NAMALWA (cell line): ENCODE measurements around the gene ATP5PD.
A peak's percentile ranks its signal among the peaks of the same experiment; 100 is the strongest.
"Not testable (repeated sequence)": the region's sequence is repeated elsewhere in the genome, so short reads cannot be mapped to it uniquely, and the experiment has no call there.

Experiments
- DNase-seq: peaks from one replicate; pipeline ENCODE4 v3.0.0-alpha.2; 2015; ENCODE audit warnings: low spot score

ATP5PD gene

DNA sequence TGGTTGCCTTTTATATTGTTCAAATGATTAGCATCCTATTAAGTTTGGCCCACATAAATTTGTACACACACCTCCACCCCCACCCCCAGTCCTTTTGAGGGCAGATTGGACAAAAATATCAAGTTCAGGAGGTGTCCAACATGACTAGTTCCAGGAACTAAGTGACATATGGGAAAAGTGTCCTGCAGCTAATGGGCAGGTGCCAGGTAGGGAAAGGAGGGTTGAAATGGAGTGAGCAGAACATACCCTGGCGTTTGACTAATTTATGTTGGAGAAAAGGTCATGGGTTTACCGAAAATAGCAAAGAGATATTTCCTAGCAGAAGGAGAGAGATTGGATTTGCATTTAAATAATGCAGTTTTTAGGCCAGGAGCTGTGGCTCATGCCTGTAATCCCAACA lies 5.2 kb upstream of the ATP5PD start:
- DNase-seq = no peak

DNA sequence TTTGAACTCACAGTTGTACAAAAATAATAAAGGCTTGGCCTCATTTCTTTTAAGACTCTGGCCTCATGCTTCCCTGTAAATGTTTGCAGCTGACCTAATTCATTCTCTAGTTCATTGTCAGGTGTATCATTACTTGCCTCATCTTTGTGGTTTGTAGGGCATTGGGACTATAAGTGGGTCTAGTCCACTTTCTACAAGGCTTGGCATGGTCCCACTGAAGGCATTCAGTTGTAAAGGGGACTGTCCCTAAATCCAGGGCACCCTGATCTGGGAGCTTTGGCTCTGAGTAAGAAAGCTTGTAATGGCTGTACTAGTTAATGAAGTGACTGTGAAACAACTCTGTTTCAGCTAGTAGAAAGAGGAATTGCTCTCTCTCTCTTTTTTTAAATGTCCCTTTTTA lies 2.9 kb upstream of the ATP5PD start:
- no peak for DNase-seq

DNA sequence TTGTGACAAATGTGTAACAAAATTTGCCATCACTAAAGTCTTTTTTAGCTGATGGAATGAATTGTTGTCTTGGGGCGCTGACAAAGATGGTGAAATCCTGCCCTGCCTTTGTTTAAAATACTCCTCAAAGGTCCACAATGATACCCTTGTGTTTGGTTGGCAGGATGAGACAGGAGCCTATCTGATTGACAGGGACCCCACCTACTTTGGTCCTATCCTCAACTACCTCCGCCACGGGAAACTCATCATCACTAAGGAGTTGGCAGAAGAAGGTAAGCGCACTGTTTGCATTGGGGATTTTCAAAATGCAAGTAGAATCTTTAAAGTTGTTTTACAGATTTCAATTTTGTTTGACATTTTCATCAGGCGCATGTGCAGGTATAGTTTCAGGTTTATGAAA lies 2.3 kb upstream of the ATP5PD start:
- no peak for DNase-seq

DNA sequence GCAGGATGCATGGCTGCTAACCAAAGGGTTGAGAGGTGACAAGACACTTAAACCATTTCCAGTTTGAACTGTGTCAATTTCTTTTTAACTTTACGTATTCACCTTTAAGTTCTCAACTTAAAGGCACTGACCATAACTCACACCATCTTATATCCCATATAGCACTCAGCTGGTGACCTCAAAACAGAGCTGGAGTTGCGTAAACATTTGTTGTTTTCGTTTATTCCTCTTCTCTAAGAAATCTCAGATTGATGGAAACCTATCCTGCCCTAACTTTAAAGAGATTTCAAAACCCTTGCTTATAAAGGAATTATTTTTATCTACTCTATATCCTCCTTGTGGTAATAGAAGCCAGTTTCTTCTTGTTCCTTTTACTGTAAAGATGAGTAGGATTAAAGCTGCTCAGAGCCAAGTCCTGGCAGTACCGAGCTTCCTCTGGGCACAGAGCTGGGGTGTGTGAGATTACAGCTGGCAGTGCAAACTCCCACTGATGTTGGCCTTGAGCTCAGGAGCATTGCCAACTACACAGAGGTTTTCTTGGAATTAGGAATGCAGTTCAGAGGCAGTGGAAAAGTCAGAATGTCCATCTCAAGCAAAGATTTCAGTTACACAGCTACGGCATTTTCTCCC lies 1.6 kb upstream of the ATP5PD start:
- DNase-seq = no peak

GRCh38 chr17:75047398-75048098 lies 779 bp upstream of the ATP5PD start:
- DNase-seq = peak; percentile 43

GRCh38 chr17:75045946-75046406 lies 793 bp downstream of the ATP5PD start:
- not testable (repeated sequence) for DNase-seq

DNA sequence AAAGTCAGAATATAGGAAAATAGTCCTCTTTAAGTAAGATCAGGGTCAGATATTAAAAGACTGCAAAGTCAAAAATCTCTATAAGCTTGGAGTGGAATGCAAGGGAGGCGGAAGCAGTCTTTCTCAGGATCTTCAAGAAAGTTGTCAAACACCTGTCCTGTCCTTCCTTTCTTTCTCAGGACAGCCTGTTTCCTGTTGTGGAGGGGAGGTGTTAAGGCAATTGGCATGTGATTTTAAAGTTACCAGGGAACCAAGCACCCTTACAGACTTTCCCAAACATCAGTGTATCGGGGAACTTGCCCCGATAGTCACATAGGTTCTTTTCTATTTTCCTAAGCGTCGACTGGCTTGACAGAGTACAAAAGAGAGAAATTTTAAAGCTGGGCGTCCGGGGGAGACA lies 2.1 kb downstream of the ATP5PD start:
- no peak for DNase-seq

DNA sequence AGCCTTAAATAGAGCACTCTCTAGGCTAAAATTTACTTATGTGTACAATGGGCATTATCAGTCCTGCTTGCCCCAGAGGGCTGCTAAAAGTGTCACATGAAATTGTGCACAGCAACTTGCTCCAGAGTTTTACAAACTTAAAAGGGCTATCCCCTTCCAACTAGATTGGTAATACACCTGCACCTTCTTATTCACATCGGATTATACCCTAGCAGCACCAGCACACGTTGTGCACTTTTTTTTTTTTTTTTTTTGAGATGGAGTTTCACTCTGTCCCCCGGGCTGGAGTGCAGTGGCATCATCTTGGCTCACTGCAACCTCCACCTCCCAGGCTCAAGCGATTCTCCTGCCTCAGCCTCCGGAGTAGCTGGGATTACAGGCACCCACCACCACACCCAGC lies 3.0 kb downstream of the ATP5PD start:
- not testable (repeated sequence) for DNase-seq

GRCh38 chr17:75041656-75042280 lies 5.0 kb downstream of the ATP5PD start:
- DNase-seq = no peak

DNA sequence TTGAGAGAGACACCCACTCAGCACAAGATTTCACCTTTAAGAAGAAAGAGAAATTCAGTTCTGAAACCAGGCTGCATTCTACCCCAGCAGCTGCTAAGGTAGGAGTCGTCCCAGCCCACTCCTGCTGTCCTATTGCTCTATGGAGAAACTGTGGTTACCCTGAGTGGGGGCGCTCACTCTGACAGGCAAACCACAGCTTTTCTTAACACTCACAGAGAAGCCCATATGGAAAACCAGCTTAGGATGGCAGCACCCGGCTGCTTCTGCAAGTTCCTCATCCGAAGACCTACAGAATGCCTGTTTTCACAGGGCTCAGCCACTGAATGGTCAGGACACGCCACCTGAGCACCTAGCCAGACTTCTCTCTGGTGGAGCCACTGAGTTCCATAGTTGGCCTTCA lies 7.5 kb downstream of the ATP5PD start:
- DNase-seq = no peak

DNA sequence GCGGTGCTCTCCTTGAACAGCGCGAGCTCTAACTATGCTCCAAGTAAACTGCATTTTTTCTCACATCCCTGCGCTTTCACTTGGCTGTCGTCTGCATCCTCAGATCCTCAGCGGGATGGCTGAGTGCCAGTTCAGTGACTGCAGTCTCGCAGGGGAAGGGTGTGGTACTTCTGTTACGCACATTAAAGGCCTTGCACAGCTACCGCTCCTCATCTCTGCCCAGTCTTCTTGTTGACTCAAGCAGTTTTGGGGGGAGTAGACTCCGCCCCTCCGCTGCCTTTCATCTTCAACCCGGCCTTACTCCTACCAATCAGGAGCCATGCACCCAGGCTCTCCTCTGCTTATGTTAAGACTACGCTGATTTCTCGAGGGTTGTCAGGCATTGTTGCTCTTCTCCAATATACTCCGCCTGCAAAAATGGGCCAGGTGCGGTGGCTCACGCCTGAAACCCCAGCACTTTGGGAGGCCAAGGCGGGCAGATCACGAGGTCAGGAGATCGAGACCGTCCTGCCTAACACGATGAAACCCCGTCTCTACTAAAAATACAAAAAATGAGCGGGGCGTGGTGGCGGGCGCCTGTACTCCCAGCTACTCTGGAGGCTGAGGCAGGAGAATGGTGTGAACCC lies 10.0 kb downstream of the ATP5PD start:
- no peak for DNase-seq

DNA sequence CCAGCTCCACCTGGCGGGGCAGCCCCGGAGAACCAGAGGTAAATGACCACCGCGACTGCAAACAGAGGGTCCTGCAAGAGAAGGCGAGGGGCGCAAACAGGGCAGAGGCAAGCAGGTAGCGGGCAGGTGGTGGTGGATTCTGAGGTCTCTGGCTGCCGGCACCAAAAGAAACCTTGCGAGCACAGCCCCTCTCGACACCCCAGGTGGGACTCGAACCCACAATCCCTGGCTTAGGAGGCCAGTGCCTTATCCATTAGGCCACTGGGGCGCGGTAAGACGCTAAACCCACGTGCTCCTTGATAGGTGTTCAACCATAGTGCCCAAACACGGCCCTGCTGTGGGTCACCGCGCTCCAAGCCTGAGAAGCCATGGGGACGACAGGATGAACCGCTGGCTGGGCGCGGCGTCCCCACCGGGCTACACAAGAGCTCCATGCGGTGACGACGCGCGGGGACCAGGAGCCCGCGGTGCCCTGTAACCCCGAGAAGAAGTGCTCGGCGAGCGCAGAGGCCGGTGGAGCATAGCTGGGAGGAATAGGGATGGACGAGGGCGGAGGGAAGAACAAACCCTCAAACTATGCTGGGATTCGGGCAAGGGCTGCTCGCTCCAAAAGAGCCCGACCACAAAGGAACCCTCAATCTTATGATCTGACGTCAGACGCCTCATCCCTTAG lies 12.4 kb downstream of the ATP5PD start:
- DNase-seq = peak; percentile 93

- DNase-seq = peak; percentile 87
These were observed 13.2 kb downstream of the ATP5PD start for GRCh38 chr17:75033346-75034235.

DNA sequence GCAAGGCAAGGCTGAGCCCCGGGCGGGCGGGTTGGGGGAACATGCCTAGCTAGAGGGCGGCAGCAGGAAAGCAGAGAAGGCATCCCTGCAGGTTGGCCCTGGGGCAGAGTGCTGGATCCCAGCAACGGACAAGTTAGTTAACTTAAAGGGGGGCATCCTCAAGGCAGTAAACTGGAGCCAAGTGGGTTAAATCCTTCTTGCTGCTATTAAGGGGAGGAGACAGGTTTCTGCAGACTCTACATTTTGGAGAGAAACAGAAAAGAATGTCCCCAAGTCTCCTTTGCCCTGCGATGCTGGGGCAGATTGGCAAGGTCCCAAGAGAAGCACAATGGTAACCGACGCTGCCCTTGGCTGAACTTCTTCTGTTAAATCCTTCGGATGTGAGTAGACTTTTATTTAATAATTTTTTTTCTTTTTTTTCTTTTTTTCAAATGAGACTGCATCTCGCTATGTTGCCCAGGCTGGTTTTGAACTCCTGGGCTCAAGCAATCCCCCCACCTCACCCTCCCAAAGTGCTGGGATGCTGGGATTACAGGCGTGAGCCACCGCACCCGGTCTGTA lies 14.0 kb downstream of the ATP5PD start:
- DNase-seq = no peak

DNA sequence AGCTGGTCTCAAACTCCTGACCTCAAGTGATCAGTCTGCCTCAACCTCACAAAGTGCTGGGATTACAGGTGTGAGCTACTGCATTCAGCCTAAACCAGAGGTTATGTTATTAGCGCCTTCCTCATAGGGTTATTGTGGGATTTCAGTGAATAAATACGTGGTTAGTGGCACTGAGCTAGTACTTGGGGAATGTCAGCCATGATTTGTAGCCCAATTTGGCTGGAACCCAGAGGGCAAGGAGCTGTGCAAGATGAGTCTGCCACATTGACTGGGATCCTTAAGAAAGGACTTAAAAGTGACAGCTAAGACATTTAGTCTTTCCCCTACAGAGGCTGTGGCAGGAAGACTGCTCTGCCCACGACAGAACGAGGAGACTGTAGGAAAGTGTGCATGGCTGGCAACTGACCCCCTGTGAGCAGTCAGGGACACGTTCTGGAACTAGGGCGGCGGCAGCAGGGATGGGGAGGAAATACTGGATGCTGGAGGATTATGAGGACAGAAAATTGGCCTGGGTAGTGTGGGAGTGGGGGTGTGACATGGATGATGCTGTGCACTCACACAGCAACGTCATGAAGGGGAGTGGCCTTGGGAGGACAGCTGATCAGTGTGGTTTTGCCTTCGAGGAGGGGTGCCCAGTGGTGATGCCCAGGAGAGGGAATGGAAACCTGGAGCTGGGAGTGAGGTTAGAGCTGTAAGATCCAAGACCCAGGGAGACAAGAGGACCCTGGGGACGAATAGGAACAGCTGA lies 14.6 kb downstream of the ATP5PD start:
- DNase-seq = peak; percentile 67

GRCh38 chr17:75030161-75030560 lies 16.6 kb downstream of the ATP5PD start:
- DNase-seq = no peak

DNA sequence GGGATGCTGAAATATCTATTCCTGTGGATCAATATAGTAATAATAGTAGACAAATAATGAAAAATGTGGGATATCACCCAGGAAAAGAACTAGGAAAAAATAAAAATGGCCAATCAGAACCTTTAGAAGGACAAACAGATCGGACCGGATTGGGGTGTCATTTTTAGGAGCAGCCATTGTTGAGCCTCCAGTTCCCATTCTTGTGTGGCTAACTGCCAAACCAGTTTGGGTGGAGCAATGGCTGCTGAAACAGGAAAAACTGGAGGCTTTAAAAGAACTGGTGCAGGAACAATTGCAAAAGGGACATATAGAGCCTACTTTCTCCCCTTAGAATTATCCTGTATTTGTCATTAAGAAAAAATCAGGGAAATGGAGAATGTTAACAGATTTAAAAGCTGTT lies 20.1 kb downstream of the ATP5PD start:
- DNase-seq = not testable (repeated sequence)

DNA sequence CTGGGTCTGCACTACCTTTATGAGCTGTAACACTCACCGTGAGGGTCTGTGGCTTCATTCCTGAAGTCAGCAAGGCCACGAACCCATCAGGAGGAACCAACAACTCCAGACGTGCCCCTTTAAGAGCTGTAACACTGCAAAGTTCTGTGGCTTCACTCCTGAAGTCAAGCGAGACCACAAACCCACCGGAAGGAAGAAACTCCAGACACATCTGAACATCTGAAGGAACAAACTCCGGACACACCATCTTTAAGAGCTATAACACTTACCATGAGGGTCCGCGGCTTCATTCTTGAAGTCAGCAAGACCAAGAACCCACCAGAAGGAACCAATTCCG lies 21.4 kb downstream of the ATP5PD start:
- not testable (repeated sequence) for DNase-seq

DNA sequence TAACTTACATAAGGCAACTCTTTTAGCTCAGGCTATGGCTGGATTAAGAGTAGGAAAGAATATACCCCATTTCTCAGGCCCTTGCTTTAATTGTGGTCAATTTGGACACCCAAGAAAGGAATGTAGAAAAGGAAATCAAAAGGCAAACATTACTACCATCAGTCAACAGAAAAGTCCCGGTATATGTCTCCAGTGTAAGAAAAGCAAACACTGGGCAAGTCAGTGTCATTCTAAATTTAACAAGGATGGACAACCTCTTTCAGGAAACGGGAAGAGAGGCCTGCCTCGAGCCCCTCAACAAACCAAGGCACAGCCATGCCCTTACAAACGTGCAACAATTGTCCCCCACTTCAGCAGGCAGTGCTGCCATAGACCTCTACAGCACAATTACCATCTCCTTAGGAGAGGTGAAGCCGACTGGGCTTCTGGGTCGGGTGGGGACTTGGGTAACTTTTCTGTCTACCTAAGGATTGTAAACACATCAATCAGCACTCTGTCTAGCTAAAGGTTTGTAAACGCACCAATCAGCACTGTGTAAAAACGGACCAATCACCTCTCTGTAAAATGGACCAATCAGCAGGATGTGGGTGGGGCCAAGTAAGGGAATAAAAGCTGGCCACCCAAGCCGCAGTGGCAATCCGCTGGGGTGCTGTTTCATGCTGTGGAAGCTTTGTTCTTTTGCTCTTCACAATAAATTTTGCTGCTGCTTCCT lies 21.9 kb downstream of the ATP5PD start:
- peak; percentile 20 for DNase-seq
